GM21825 (cell line): Measurements from ENCODE around the gene CIROP.

Experiments
- ATAC-seq: cut with Tn5 transposase; IDR thresholded peaks from one replicate; pipeline ENCODE4 v1.9.1; 2021; ENCODE audit warnings: mild to moderate bottlenecking, moderate library complexity; ENCODE audit not compliant: unreplicated experiment

CIROP gene

GRCh38 chr14:23054000-23054811 lies 50.6 kb downstream of the CIROP start:
- ATAC-seq, result no peak

DNA sequence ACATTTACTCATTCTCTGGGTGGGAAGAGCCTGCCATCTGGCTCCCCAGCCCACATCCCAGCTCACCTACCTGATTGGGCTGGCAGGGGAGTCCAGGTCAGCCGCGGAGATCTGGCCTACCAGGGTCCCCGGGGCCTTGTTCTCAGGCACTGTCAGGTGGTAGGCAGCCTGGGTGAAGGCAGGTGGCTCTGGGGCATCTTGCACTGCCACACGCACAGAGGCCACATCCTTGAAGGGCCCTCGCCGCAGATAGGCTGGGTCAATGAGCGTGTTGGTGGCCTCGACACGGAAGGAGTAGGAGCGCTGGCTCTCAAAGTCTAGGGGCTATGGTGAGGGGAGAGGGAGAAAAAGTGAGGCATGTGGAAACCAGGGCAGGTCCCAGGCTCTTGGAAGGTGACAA lies 51.4 kb downstream of the CIROP start:
- ATAC-seq, result no peak

GRCh38 chr14:23052671-23053070 lies 52.1 kb downstream of the CIROP start:
- ATAC-seq, result no peak

GRCh38 chr14:23052182-23052623 lies 52.6 kb downstream of the CIROP start:
- no peak for ATAC-seq

GRCh38 chr14:23051141-23052057 lies 53.4 kb downstream of the CIROP start:
- no peak for ATAC-seq
